Cardiac septum (tissue), 1 donor: ENCODE data around the gene DLX3. TPM values are rescaled to one million over a fixed set of nuclear protein-coding genes. Genes with fewer than 3 reads are reported as not detected.

ENCODE experiments used
- DNase-seq: peaks from one replicate; pipeline ENCODE4 v3.0.0-alpha.2; 2020; ENCODE audit warnings: low spot score
- intact Hi-C: fragments of 100-400 bp; cut with DNase I; formaldehyde crosslinking; loops from one replicate; pipeline ENCODE4 v1.14.0; 2022
- total RNA-seq: library from RNA; stranded (reverse); fragmentation: NEBNext Ultra II Directional; extraction: Animal tissue kit (Norgen Biotek cat#: 25700); gene quantifications from one replicate; pipeline ENCODE4 v1.2.1, GENCODE V29; 2021
- donor health status: DM: no; HTN: no; CAD: no.

DLX3 gene
- total RNA-seq, 1 donor from 2014 or later = not detected

DNA sequence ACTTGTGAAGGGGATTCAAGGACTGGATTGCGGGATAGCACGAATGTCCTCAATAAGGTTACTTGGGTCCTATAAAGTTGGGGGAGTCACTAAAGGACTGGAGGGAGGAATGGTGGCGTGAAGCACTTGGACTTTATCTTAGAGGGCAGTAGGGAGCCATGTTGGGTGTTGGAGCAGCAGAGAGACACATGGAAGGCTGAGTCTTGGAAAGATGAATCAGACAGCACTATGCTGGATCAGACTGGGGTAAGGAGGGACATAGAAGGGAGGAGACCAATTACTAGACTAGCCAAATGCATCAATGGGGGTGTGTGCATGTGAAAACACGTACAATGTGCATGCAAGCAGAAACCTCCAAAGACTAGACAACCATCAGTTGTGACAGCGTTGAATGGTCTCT, 52.1 kb downstream of the DLX3 start:
- no peak for DNase-seq
- intact Hi-C loops = no loop called here

GRCh38 chr17:49941427-49941826, 53.6 kb downstream of the DLX3 start:
- DNase-seq = no peak
- intact Hi-C loops = no loop called here

Other genes with a start within 250 kb of the DLX3 start
- gene FAM117A, start 231.1 kb downstream of the DLX3 start, total RNA-seq = 5.8 TPM
- 63.2 TPM for gene KAT7, start 206.5 kb downstream of the DLX3 start, total RNA-seq
- 1.7 TPM for gene TAC4, start 147.2 kb downstream of the DLX3 start, total RNA-seq
- 0.16 TPM for gene DLX4, start 26.0 kb downstream of the DLX3 start, total RNA-seq
- gene ITGA3, start 60.9 kb upstream of the DLX3 start, total RNA-seq = 57.8 TPM
- gene PDK2, start 100.1 kb upstream of the DLX3 start, total RNA-seq = 131 TPM
- gene SAMD14, start 134.9 kb upstream of the DLX3 start, total RNA-seq = 4.4 TPM
- 46.1 TPM for gene PPP1R9B, start 155.5 kb upstream of the DLX3 start, total RNA-seq
- 159 TPM for gene SGCA, start 170.8 kb upstream of the DLX3 start, total RNA-seq
- 142 TPM for gene COL1A1, start 206.4 kb upstream of the DLX3 start, total RNA-seq